Keratinocyte (primary cell): Measurements from ENCODE around the gene GPR107. TPM values are rescaled to one million over a fixed set of nuclear protein-coding genes. Genes with fewer than 3 reads are reported as not detected.

ENCODE experiments used
- DNase-seq: peaks from one replicate; pipeline ENCODE4 v3.0.0-alpha.2; 2011; ENCODE audit warnings: low read depth, missing footprints, low spot score
- FAIRE-seq: peaks from 2 replicates; lab custom pipeline; 2011; peaks lifted over from hg19 to GRCh38; lab: Jason Lieb, UNC
- H2AFZ ChIP-seq: 2 replicates; pipeline ENCODE4 v1.6.0; 2012; ENCODE audit warnings: low read length, control low read depth, inconsistent platforms; ENCODE audit not compliant: control insufficient read depth
- H3K27ac ChIP-seq: 2 replicates; pipeline ENCODE4 v1.5.1; 2011; ENCODE audit warnings: low read length; ENCODE audit not compliant: control insufficient read depth, insufficient read depth
- H3K27me3 ChIP-seq: 3 replicates; pipeline ENCODE4 v1.6.0; 2011; ENCODE audit warnings: low read length; ENCODE audit not compliant: control insufficient read depth, insufficient read depth; ENCODE audit errors: extremely low read depth
- H3K36me3 ChIP-seq, 2 experiments: 2 replicates in 1 of 2; 3 replicates in 1 of 2; pipeline ENCODE4 v1.5.1; 2011; ENCODE audit warnings: low read length in 2 of 2, mild to moderate bottlenecking in 1 of 2; ENCODE audit not compliant: control insufficient read depth in 2 of 2, insufficient read depth in 2 of 2; ENCODE audit errors: extremely low read depth in 1 of 2
- H3K4me1 ChIP-seq: 3 replicates; pipeline ENCODE4 v1.5.1; 2011; ENCODE audit warnings: low read length; ENCODE audit not compliant: control insufficient read depth, insufficient read depth; ENCODE audit errors: extremely low read depth
- H3K4me2 ChIP-seq: 3 replicates; pipeline ENCODE4 v1.6.0; 2011; ENCODE audit warnings: low read depth, low read length; ENCODE audit not compliant: control insufficient read depth, insufficient read depth; ENCODE audit errors: extremely low read depth
- H3K4me3 ChIP-seq, 3 experiments: fragments of 200-600 bp in 1 of 3; sonication (generic) in 1 of 3; 2 replicates in 2 of 3; 3 replicates in 1 of 3; pipeline ENCODE4 v1.5.1; 2011 to 2016; ENCODE audit warnings: low read length in 3 of 3, mild to moderate bottlenecking in 3 of 3, control low read depth in 2 of 3, inconsistent platforms in 1 of 3, low read depth in 1 of 3, mixed read lengths in 1 of 3, mixed run types in 1 of 3, moderate library complexity in 1 of 3; ENCODE audit not compliant: control insufficient read depth in 2 of 3, insufficient read depth in 2 of 3; ENCODE audit errors: extremely low read depth in 1 of 3
- H3K79me2 ChIP-seq: 2 replicates; pipeline ENCODE4 v1.6.0; 2012; ENCODE audit warnings: low read length; ENCODE audit not compliant: control insufficient read depth, insufficient read depth
- H3K9ac ChIP-seq: 3 replicates; pipeline ENCODE4 v1.6.0; 2011; ENCODE audit warnings: low read length; ENCODE audit not compliant: control insufficient read depth, insufficient read depth; ENCODE audit errors: extremely low read depth
- H3K9me1 ChIP-seq: 3 replicates; pipeline ENCODE4 v1.6.0; 2011; ENCODE audit warnings: low read length; ENCODE audit not compliant: control insufficient read depth, insufficient read depth; ENCODE audit errors: extremely low read depth
- H3K9me3 ChIP-seq: 2 replicates; pipeline ENCODE4 v1.5.1; 2012; ENCODE audit warnings: low read depth, low read length; ENCODE audit not compliant: control insufficient read depth
- H4K20me1 ChIP-seq: 3 replicates; pipeline ENCODE4 v1.6.0; 2011; ENCODE audit warnings: low read length; ENCODE audit not compliant: control insufficient read depth, insufficient read depth; ENCODE audit errors: extremely low read depth
- CTCF ChIP-seq, 3 experiments: IDR thresholded peaks in 1 of 3; conservative IDR thresholded peaks in 1 of 3; optimal IDR thresholded peaks in 1 of 3; 2 replicates in 2 of 3; 3 replicates in 1 of 3; pipeline versions ENCODE3 to v1.5.1; 2011; ENCODE audit warnings: low read length in 3 of 3, mild to moderate bottlenecking in 3 of 3, moderate library complexity in 2 of 3, control low read depth in 1 of 3, inconsistent platforms in 1 of 3; ENCODE audit not compliant: insufficient read depth in 2 of 3; ENCODE audit errors: extremely low read depth in 1 of 3
- EZH2 ChIP-seq: IDR thresholded peaks from one replicate; pipeline ENCODE4 v1.6.1; 2012; ENCODE audit warnings: inconsistent platforms, mild to moderate bottlenecking, low read length, moderate library complexity
- dilution Hi-C: fragments of 300-500 bp; cut with MboI; formaldehyde crosslinking; loops from one replicate; pipeline ENCODE4 v1.7.0; 2020; ENCODE audit warnings: low sequenced_read_pairs; ENCODE audit not compliant: extremely low pct_ligation_motif_present
- polyA plus RNA-seq, 5 experiments: library from polyadenylated mRNA; depleted of rRNA in 3 of 5; stranded (reverse) in 3 of 5; stranded (forward) in 1 of 5; unstranded in 1 of 5; fragments of >200 nt; gene quantifications; 1 replicate in 1 of 5; 2 replicates in 3 of 5; 3 replicates in 1 of 5; pipeline versions ENCODE4 v1.2.1 to v1.2.3, GENCODE V29; 2011 to 2012; ENCODE audit warnings: missing spikeins in 2 of 5, low read depth in 1 of 5, low replicate concordance in 1 of 5

The GPR107 gene
- polyA plus RNA-seq, 1 donor (not counting 4 experiments of a cell fraction or from before 2014, with no cell fraction given): 27.3 TPM

- FAIRE-seq (no peak), DNase-seq (no peak)
- H3K27ac ChIP-seq: no peak overlapping the region
- TF ChIP-seq CTCF (optimal IDR thresholded peaks at IDR 0.05 in 1 of 3, IDR thresholded peaks at IDR 0.05 in 1 of 3, conservative IDR thresholded peaks at IDR 0.05 in 1 of 3; ENCODE audit: extremely low read depth in 1 of 3, insufficient read depth in 2 of 3, low read length in 3 of 3): no peak
- no peak for TF ChIP-seq EZH2
- peaks cover 13% of the 10 kb centered on the region for H4K20me1 ChIP-seq
- peaks cover 56% of the 10 kb centered on the region for H3K79me2 ChIP-seq
- dilution Hi-C loops: no loop called here
- no peak overlapping the region for H3K9ac ChIP-seq
- H3K9me3 ChIP-seq: no peaks in the 10 kb centered on the region
- no peak overlapping the region for H2AFZ ChIP-seq
- H3K4me1 ChIP-seq: peaks cover 11% of the 10 kb centered on the region
- H3K4me2 ChIP-seq: no peak overlapping the region
- no peaks in the 10 kb centered on the region for H3K27me3 ChIP-seq
- peaks cover 10 to 11% of the 10 kb centered on the region in 2 experiments for H3K36me3 ChIP-seq
- H3K9me1 ChIP-seq: no peaks in the 10 kb centered on the region
- no peak overlapping the region for H3K4me3 ChIP-seq
Measured at GRCh38 chr9:130174920-130175321, 121.2 kb downstream of the GPR107 start.

DNA sequence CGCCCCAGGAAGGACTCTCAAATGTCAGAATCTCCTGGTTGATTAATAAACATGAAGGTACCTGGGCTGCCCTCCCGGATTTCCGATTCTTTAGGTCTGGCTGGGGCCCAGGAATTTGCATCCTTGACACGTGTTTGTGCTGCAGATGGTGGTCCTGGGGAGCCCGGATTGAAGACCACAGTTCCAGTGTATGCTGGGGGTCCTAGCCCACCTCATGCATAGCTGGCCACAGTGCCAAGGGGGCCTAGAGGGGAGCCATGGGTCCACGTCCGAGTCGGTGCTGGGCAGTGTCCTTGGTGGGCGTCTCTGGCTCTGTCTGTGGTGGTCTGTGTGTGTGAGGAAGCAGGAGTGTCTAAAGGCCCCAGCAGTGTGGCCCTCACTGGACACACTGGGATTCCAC is 121.6 kb downstream of the GPR107 start:
- Histone ChIP-seq H3K4me3 (no peak overlapping the region), H4K20me1 (peaks cover 13% of the 10 kb centered on the region), H3K36me3 (peaks cover 10 to 11% of the 10 kb centered on the region in 2 experiments), H3K79me2 (peaks cover 59% of the 10 kb centered on the region), H3K4me2 (no peak overlapping the region), H3K9ac (no peak overlapping the region), H3K27ac (no peak overlapping the region), H3K4me1 (peaks cover 11% of the 10 kb centered on the region), H3K27me3 (no peaks in the 10 kb centered on the region), H3K9me3 (no peaks in the 10 kb centered on the region), H2AFZ (no peak overlapping the region), H3K9me1 (no peaks in the 10 kb centered on the region)
- DNase-seq: no peak
- dilution Hi-C loops: no loop called here
- TF ChIP-seq EZH2 (no peak), CTCF (optimal IDR thresholded peaks at IDR 0.05 in 1 of 3, IDR thresholded peaks at IDR 0.05 in 1 of 3, conservative IDR thresholded peaks at IDR 0.05 in 1 of 3; ENCODE audit: extremely low read depth in 1 of 3, insufficient read depth in 2 of 3, low read length in 3 of 3) (no peak)
- FAIRE-seq: no peak
